Measurements from ENCODE around the gene HMGXB4.

- TF ChIP-seq CTCF (IDR thresholded peaks at IDR 0.05) (no peak), POLR2A (IDR thresholded peaks at IDR 0.05) (no peak)
These were observed 27.4 kb upstream of the HMGXB4 start for GRCh38 chr22:35229865-35230264.
